K562 (cell line): Measurements from ENCODE around the gene ESD. TPM values are rescaled to one million over a fixed set of nuclear protein-coding genes. Genes with fewer than 3 reads are reported as not detected.

ENCODE experiments used
- ATAC-seq: fragments of 200-7000 bp; cut with Tn5 transposase; 3 replicates; pipeline ENCODE4 v1.9.1; 2020; ENCODE audit warnings: moderate library complexity
- BruUV-seq: library from RNA; stranded (reverse); fragments of 400-500 nt; replicated peaks from 2 replicates; lab custom pipeline; 2021; lab: Mats Ljungman, UMichigan
- CTCF ChIA-PET: fragments of 300-600 bp; formaldehyde crosslinking; extraction: SDS; loops from one replicate; lab custom pipeline; 2021; ENCODE audit warnings: low intra/inter-chr PET ratio; lab: Yijun Ruan, JAX
- POLR2A ChIA-PET: fragments of 300-600, 350-650 bp; sonication (Branson Sonifier 250); formaldehyde crosslinking; extraction: SDS; loops from one replicate; lab custom pipeline; 2021; ENCODE audit warnings: antibody characterized with exemption, inconsistent platforms; lab: Yijun Ruan, JAX
- DNase-seq, 4 experiments: peaks; one replicate each; pipeline versions ENCODE4 v3.0.0 to v3.0.0-alpha.2; 2011 to 2018; ENCODE audit warnings: low spot score in 3 of 4, mixed read lengths in 3 of 4; ENCODE audit errors: extremely low read depth in 1 of 4
- FAIRE-seq: peaks from 2 replicates; lab custom pipeline; 2011; peaks lifted over from hg19 to GRCh38; lab: Jason Lieb, UNC
- H2AFZ ChIP-seq: 2 replicates; pipeline ENCODE4 v1.6.0; 2011; ENCODE audit warnings: low read depth, low read length, control low read depth, inconsistent platforms
- H3K27ac ChIP-seq: fragments of 200-600 bp; 3 replicates; pipeline ENCODE4 v1.8.0; 2011; ENCODE audit warnings: low read depth, mild to moderate bottlenecking, control low read depth, inconsistent platforms, low read length, moderate library complexity, mixed read lengths; ENCODE audit errors: extremely low read depth
- H3K27me3 ChIP-seq, 2 experiments: fragments of 300-600 bp in 1 of 2; 2 replicates in 1 of 2; 3 replicates in 1 of 2; pipeline versions ENCODE4 v1.6.0 to v1.8.0; 2011; ENCODE audit warnings: inconsistent platforms in 2 of 2, low read length in 2 of 2, mild to moderate bottlenecking in 1 of 2, mixed read lengths in 1 of 2, moderate library complexity in 1 of 2; ENCODE audit not compliant: control insufficient read depth in 2 of 2, insufficient read depth in 2 of 2
- H3K36me3 ChIP-seq: fragments of 300-600 bp; 3 replicates; pipeline ENCODE4 v1.8.0; 2011; ENCODE audit warnings: mild to moderate bottlenecking, low read length, inconsistent platforms; ENCODE audit not compliant: control insufficient read depth, insufficient read depth
- H3K4me1 ChIP-seq, 2 experiments: fragments of 200-600 bp in 1 of 2; replicated peaks in 1 of 2; 2 replicates in 1 of 2; 3 replicates in 1 of 2; pipeline versions ENCODE4 v1.5.1 to v1.8.0; 2011; ENCODE audit warnings: inconsistent platforms in 2 of 2, low read length in 2 of 2, mild to moderate bottlenecking in 1 of 2, mixed read lengths in 1 of 2, moderate library complexity in 1 of 2; ENCODE audit not compliant: control insufficient read depth in 2 of 2, insufficient read depth in 2 of 2
- H3K4me2 ChIP-seq: 2 replicates; pipeline ENCODE4 v1.6.1; 2011; ENCODE audit warnings: low read length, control low read depth, inconsistent platforms, mixed read lengths; ENCODE audit not compliant: insufficient read depth
- H3K4me3 ChIP-seq: fragments of 200-600 bp; sonication (generic), shearing (Covaris generic); 2 replicates; pipeline ENCODE4 v1.5.1; 2016; ENCODE audit warnings: control low read depth, inconsistent platforms
- H3K79me2 ChIP-seq: fragments of 200-600 bp; 3 replicates; pipeline ENCODE4 v1.8.0; 2011; ENCODE audit warnings: low read length, inconsistent platforms; ENCODE audit not compliant: control insufficient read depth, insufficient read depth
- H3K9ac ChIP-seq, 2 experiments: 2 replicates each; pipeline versions ENCODE4 v1.6.0 to v1.6.1; 2011; ENCODE audit warnings: low read depth in 2 of 2, low read length in 2 of 2, control low read depth in 1 of 2, inconsistent platforms in 1 of 2, mild to moderate bottlenecking in 1 of 2, mixed read lengths in 1 of 2; ENCODE audit not compliant: insufficient read depth in 1 of 2
- H3K9me1 ChIP-seq: one replicate; pipeline ENCODE4 v1.6.0; 2011; ENCODE audit warnings: inconsistent platforms, mild to moderate bottlenecking, low read length, moderate library complexity; ENCODE audit not compliant: control insufficient read depth, insufficient read depth
- H3K9me3 ChIP-seq: replicated peaks from 2 replicates; pipeline ENCODE4 v1.5.1; 2011; ENCODE audit warnings: low read depth, low read length, inconsistent platforms; ENCODE audit not compliant: control insufficient read depth, insufficient read depth
- H4K20me1 ChIP-seq: replicated peaks from 2 replicates; pipeline ENCODE4 v1.6.1; 2011; ENCODE audit warnings: low read length, inconsistent platforms, mixed read lengths; ENCODE audit not compliant: control insufficient read depth, insufficient read depth
- FOXJ3 ChIP-seq: sonication (generic); formaldehyde crosslinking; IDR thresholded peaks from 2 replicates; pipeline ENCODE4 v1.4.0; 2020; ENCODE audit warnings: mild to moderate bottlenecking, missing genetic modification reagents
- FOXP1 ChIP-seq: sonication (generic); formaldehyde crosslinking; IDR thresholded peaks from 2 replicates; pipeline ENCODE4 v1.8.0; 2022; ENCODE audit warnings: mild to moderate bottlenecking, missing genetic modification reagents
- JUND ChIP-seq, 2 experiments: IDR thresholded peaks; 2 replicates in 1 of 2; 3 replicates in 1 of 2; pipeline ENCODE4 v1.6.1; 2011; ENCODE audit warnings: borderline replicate concordance in 2 of 2, low read depth in 2 of 2, low read length in 2 of 2, improper control_type of control experiment in 1 of 2, missing biosample characterization in 1 of 2, missing genetic modification characterization in 1 of 2, missing genetic modification reagents in 1 of 2
- MYBL2 ChIP-seq, 2 experiments: fragments of 450-650 bp in 1 of 2; sonication (generic) in 1 of 2; formaldehyde crosslinking in 1 of 2; IDR thresholded peaks; 2 replicates each; pipeline versions ENCODE4 v1.6.1 to v1.8.1; 2017 to 2022; ENCODE audit warnings: borderline replicate concordance in 1 of 2, inconsistent platforms in 1 of 2, low read depth in 1 of 2, mild to moderate bottlenecking in 1 of 2, missing genetic modification reagents in 1 of 2, moderate library complexity in 1 of 2
- NRF1 ChIP-seq, 2 experiments: fragments of 450-650 bp; IDR thresholded peaks in 1 of 2; conservative IDR thresholded peaks in 1 of 2; 2 replicates each; pipeline ENCODE4 v1.6.1; 2014; ENCODE audit warnings: mild to moderate bottlenecking in 2 of 2
- TCF7 ChIP-seq: sonication (generic); IDR thresholded peaks from 2 replicates; pipeline ENCODE4 v1.6.1; 2016; ENCODE audit warnings: antibody characterized with exemption, borderline replicate concordance
- TCFL5 ChIP-seq: fragments of 250-450 bp; sonication (Bioruptor Pico); conservative IDR thresholded peaks from 2 replicates; pipeline ENCODE4 v1.6.1; 2021; ENCODE audit warnings: mild to moderate bottlenecking, moderate library complexity, matching md5 sums
- ZNF212 ChIP-seq: fragments of 450-650 bp; formaldehyde crosslinking; IDR thresholded peaks from 2 replicates; pipeline ENCODE4 v1.4.0; 2020; ENCODE audit warnings: mild to moderate bottlenecking
- WGBS: fragments of 100-300 bp; shearing (Covaris generic); methylation state at CpG from one replicate; pipeline ENCODE4 v1.1.6; 2016; ENCODE audit warnings: low coverage, mixed read lengths; ENCODE audit not compliant: insufficient coverage; ENCODE audit errors: missing lambda C conversion rate; 5-methylcytosine and 5-hydroxymethylcytosine counted together
- in situ Hi-C: fragments of 300-500 bp; cut with MboI; formaldehyde crosslinking; loops from 4 replicates; pipeline ENCODE4 v1.15.0; 2018; ENCODE audit warnings: inconsistent platforms, mixed read lengths
- intact Hi-C: fragments of 100-400 bp; cut with micrococcal nuclease; formaldehyde crosslinking; loops from 2 replicates; pipeline ENCODE4 v1.14.2; 2022
- polyA plus RNA-seq, 8 experiments: library from polyadenylated mRNA; depleted of rRNA in 4 of 8; stranded (reverse) in 5 of 8; unstranded in 3 of 8; fragments of >200 nt; fragmentation: Nextera tagmentation in 2 of 8; fragmentation: Illumina TruSeq in 1 of 8; extraction: Ambion mirVana in 2 of 8; extraction: Trizol in 1 of 8; gene quantifications; 2 replicates each; pipeline versions ENCODE4 v1.2.1 to v1.2.3, GENCODE V29; 2011 to 2014; ENCODE audit warnings: inconsistent platforms in 1 of 8, missing spikeins in 1 of 8
- total RNA-seq, 7 experiments: library from RNA; depleted of rRNA in 6 of 7; stranded (reverse); fragments of >200 nt in 6 of 7; fragmentation: Illumina TruSeq in 2 of 7; extraction: Trizol in 2 of 7; gene quantifications; 2 replicates each; pipeline versions ENCODE4 v1.2.1 to v1.2.3, GENCODE V29; 2011 to 2021; ENCODE audit warnings: low replicate concordance in 1 of 7
- TF ChIP-seq, protein P1 (sequence below): fragments of 450-650 bp; formaldehyde crosslinking; IDR thresholded peaks from 2 replicates; pipeline ENCODE4 v1.4.0; 2022; ENCODE audit warnings: mild to moderate bottlenecking, moderate library complexity
- TF ChIP-seq, protein P2 (sequence below): fragments of 250-450 bp; sonication (Bioruptor Pico); IDR thresholded peaks from 2 replicates; pipeline ENCODE4 v1.4.0; 2020; ENCODE audit warnings: mild to moderate bottlenecking, moderate library complexity
- TF ChIP-seq, protein P3 (sequence below): sonication (generic); formaldehyde crosslinking; IDR thresholded peaks from 2 replicates; pipeline ENCODE4 v1.8.1; 2023; ENCODE audit warnings: mild to moderate bottlenecking, missing genetic modification reagents

Gene ESD
- total and polyA plus RNA-seq, 9 of the 15 experiments (the other 6 are each of a cell fraction or from before 2014, with no cell fraction given): 88.9 to 402 (median 232) TPM

DNA sequence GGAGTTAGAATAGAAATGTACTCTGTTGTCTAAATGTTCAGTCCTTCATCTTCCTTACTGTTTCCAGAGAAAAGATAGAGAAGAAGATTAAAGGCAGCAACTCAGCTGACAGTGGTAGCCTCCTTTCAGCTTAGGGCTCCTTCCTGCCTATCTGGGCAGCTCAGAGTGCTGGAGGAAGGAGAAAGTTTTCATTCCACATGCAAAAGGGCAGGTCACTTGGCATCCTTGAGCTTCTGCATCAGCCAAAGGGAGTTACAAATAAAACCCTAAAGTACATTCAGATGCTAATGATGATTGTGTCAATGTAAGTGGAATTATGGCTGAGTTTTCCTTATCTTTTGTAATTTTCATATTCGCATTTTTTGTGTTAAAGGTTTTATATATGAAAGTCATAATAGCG, 58.9 kb downstream of the ESD start (continued):
- TF ChIP-seq, protein P1, sequence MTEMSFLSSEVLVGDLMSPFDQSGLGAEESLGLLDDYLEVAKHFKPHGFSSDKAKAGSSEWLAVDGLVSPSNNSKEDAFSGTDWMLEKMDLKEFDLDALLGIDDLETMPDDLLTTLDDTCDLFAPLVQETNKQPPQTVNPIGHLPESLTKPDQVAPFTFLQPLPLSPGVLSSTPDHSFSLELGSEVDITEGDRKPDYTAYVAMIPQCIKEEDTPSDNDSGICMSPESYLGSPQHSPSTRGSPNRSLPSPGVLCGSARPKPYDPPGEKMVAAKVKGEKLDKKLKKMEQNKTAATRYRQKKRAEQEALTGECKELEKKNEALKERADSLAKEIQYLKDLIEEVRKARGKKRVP (CRISPR knock-in tag): no peak
- no peak for TF ChIP-seq FOXP1 (CRISPR knock-in tag)
- no peak for TF ChIP-seq TCFL5 (CRISPR knock-in tag)
- no peak for TF ChIP-seq ZNF212
- TF ChIP-seq, all 486 proteins: peak for 0

DNA sequence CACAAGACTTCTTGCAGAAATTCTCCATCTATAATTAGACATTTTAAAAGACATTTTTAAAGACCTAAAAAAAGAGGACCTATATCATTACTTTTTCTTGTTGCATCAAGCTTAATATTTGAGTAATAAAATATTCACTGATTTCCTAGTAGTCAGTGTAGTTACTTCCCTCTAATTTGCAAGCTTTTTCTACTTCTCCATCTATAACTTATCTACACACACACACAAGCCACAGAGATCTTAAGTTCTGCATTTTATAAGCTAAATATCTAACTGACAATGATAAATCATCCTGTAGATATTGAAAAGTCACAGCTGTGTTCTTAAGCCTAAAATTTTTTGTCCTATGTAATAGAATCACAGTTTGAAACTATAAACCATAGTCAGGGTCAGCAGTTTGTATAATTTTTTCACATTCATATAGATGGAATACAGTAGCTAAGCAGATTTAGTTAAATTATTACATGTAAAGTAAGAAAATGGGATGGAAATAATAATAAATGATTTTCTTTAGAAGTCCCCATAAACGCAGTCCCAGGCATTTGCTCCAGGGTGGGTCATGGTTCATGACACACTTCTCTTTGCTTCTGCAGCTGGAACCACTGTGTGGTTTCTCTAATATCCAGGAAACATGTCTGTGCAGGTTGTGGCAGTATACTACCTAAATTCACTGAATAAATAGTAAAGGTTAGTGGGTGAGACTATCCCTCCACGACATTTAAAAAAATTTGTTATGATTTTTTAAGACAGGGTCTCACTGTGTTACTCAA, 60.2 kb downstream of the ESD start:
- H3K36me3 ChIP-seq: peaks cover 13% of the 10 kb centered on the region; the same call in 2 of the 3 replicates
- WGBS: 55% methylated on average over 2 of the region's 2 CpGs
- POLR2A ChIA-PET: no interaction called here
- TF ChIP-seq, protein P2, sequence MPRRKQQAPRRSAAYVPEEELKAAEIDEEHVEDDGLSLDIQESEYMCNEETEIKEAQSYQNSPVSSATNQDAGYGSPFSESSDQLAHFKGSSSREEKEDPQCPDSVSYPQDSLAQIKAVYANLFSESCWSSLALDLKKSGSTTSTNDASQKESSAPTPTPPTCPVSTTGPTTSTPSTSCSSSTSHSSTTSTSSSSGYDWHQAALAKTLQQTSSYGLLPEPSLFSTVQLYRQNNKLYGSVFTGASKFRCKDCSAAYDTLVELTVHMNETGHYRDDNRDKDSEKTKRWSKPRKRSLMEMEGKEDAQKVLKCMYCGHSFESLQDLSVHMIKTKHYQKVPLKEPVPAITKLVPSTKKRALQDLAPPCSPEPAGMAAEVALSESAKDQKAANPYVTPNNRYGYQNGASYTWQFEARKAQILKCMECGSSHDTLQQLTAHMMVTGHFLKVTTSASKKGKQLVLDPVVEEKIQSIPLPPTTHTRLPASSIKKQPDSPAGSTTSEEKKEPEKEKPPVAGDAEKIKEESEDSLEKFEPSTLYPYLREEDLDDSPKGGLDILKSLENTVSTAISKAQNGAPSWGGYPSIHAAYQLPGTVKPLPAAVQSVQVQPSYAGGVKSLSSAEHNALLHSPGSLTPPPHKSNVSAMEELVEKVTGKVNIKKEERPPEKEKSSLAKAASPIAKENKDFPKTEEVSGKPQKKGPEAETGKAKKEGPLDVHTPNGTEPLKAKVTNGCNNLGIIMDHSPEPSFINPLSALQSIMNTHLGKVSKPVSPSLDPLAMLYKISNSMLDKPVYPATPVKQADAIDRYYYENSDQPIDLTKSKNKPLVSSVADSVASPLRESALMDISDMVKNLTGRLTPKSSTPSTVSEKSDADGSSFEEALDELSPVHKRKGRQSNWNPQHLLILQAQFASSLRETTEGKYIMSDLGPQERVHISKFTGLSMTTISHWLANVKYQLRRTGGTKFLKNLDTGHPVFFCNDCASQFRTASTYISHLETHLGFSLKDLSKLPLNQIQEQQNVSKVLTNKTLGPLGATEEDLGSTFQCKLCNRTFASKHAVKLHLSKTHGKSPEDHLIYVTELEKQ (CRISPR knock-in tag): no peak
- no peak for TF ChIP-seq JUND (IDR thresholded peaks at IDR 0.05; ENCODE audit: borderline replicate concordance, low read depth, low read length)
- TF ChIP-seq JUND (tag; IDR thresholded peaks at IDR 0.05; ENCODE audit: borderline replicate concordance, low read depth, low read length): no peak
- TF ChIP-seq FOXJ3 (CRISPR knock-in tag): no peak
- no peak for TF ChIP-seq NRF1 (conservative IDR thresholded peaks at IDR 0.05 in 1 of 2, IDR thresholded peaks at IDR 0.05 in 1 of 2)
- TF ChIP-seq, protein P3, sequence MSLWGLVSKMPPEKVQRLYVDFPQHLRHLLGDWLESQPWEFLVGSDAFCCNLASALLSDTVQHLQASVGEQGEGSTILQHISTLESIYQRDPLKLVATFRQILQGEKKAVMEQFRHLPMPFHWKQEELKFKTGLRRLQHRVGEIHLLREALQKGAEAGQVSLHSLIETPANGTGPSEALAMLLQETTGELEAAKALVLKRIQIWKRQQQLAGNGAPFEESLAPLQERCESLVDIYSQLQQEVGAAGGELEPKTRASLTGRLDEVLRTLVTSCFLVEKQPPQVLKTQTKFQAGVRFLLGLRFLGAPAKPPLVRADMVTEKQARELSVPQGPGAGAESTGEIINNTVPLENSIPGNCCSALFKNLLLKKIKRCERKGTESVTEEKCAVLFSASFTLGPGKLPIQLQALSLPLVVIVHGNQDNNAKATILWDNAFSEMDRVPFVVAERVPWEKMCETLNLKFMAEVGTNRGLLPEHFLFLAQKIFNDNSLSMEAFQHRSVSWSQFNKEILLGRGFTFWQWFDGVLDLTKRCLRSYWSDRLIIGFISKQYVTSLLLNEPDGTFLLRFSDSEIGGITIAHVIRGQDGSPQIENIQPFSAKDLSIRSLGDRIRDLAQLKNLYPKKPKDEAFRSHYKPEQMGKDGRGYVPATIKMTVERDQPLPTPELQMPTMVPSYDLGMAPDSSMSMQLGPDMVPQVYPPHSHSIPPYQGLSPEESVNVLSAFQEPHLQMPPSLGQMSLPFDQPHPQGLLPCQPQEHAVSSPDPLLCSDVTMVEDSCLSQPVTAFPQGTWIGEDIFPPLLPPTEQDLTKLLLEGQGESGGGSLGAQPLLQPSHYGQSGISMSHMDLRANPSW (CRISPR knock-in tag): no peak
- TF ChIP-seq TCF7: no peak
- TF ChIP-seq MYBL2 (IDR thresholded peaks at IDR 0.05; ENCODE audit: low read depth): no peak
- no peak for TF ChIP-seq MYBL2 (CRISPR knock-in tag; IDR thresholded peaks at IDR 0.05; ENCODE audit: borderline replicate concordance)

More for the DNA sequence above, 60.2 kb downstream of the ESD start:
- H4K20me1 ChIP-seq: no peaks in the 10 kb centered on the region
- CTCF ChIA-PET: no interaction called here
- no peaks in the 10 kb centered on the region for H3K9me3 ChIP-seq
- H2AFZ ChIP-seq: no peak overlapping the region
- DNase-seq: no peak
- H3K79me2 ChIP-seq: no peaks in the 10 kb centered on the region
- no peak for ATAC-seq
- no TSS peak for BruUV-seq
- no peak overlapping the region for H3K4me2 ChIP-seq
- in situ Hi-C loops (no loop called here), intact Hi-C loops (no loop called here)
- H3K27ac ChIP-seq: no peak overlapping the region
- no peaks in the 10 kb centered on the region for H3K4me1 ChIP-seq
- H3K4me3 ChIP-seq: no peak overlapping the region
- H3K27me3 ChIP-seq: no peaks in the 10 kb centered on the region
- H3K9ac ChIP-seq: no peak overlapping the region
- no peak for FAIRE-seq
- no peaks in the 10 kb centered on the region for H3K9me1 ChIP-seq
